MM.1S (cell line): Measurements from ENCODE around the gene SRC.
"Not testable (repeated sequence)": the region's sequence is repeated elsewhere in the genome, so short reads cannot be mapped to it uniquely, and the experiment has no call there.

Experiments used
- DNase-seq: peaks from one replicate; pipeline ENCODE4 v3.0.0-alpha.2; 2015
- H2AFZ ChIP-seq: fragments of 300-600 bp; sonication (generic); 2 replicates; pipeline ENCODE4 v1.6.0; 2016; ENCODE audit warnings: antibody characterized with exemption, low read length
- H3F3A ChIP-seq: fragments of 300-600 bp; sonication (generic); 2 replicates; pipeline ENCODE4 v1.6.1; 2016; ENCODE audit warnings: mild to moderate bottlenecking, antibody characterized with exemption, low read length, moderate library complexity, mixed read lengths; ENCODE audit not compliant: insufficient read depth
- H3K27ac ChIP-seq: fragments of 300-600 bp; sonication (generic); 2 replicates; pipeline ENCODE4 v1.5.1; 2016; ENCODE audit warnings: mild to moderate bottlenecking, low read length
- H3K27me3 ChIP-seq: fragments of 300-600 bp; sonication (generic); replicated peaks from 2 replicates; pipeline ENCODE4 v1.6.0; 2016; ENCODE audit warnings: low read length; ENCODE audit not compliant: insufficient read depth
- H3K36me3 ChIP-seq: fragments of 300-600 bp; sonication (generic); replicated peaks from 2 replicates; pipeline ENCODE4 v1.6.1; 2016; ENCODE audit warnings: mild to moderate bottlenecking, low read length, mixed read lengths; ENCODE audit not compliant: insufficient read depth
- H3K4me1 ChIP-seq: fragments of 300-600 bp; sonication (generic); 2 replicates; pipeline ENCODE4 v1.6.1; 2016; ENCODE audit warnings: low read length, mixed read lengths
- H3K4me2 ChIP-seq: fragments of 300-600 bp; sonication (generic); 2 replicates; pipeline ENCODE4 v1.6.0; 2016; ENCODE audit warnings: low read depth, low read length
- H3K4me3 ChIP-seq: fragments of 300-600 bp; sonication (generic); 2 replicates; pipeline ENCODE4 v1.5.1; 2016; ENCODE audit warnings: low read length, mixed read lengths
- H3K79me2 ChIP-seq: fragments of 300-600 bp; sonication (generic); 2 replicates; pipeline ENCODE4 v1.6.1; 2016; ENCODE audit warnings: mixed run types, low read length, mixed read lengths
- H3K9ac ChIP-seq: fragments of 300-600 bp; sonication (generic); 2 replicates; pipeline ENCODE4 v1.6.1; 2016; ENCODE audit warnings: low read length, mixed read lengths
- H3K9me2 ChIP-seq: fragments of 300-600 bp; sonication (generic); replicated peaks from 2 replicates; pipeline ENCODE4 v1.6.1; 2016; ENCODE audit warnings: mild to moderate bottlenecking, low read length, mixed read lengths; ENCODE audit not compliant: insufficient read depth
- H3K9me3 ChIP-seq: fragments of 300-600 bp; sonication (generic); replicated peaks from 2 replicates; pipeline ENCODE4 v1.6.1; 2016; ENCODE audit warnings: mild to moderate bottlenecking, low read length, mixed read lengths; ENCODE audit not compliant: insufficient read depth
- H4K20me1 ChIP-seq: fragments of 300-600 bp; sonication (generic); 2 replicates; pipeline ENCODE4 v1.6.1; 2016; ENCODE audit warnings: mild to moderate bottlenecking, low read length, moderate library complexity, mixed read lengths; ENCODE audit not compliant: insufficient read depth
- CTCF ChIP-seq: fragments of 300-600 bp; sonication (generic); IDR thresholded peaks from 2 replicates; pipeline ENCODE4 v1.5.1; 2016; ENCODE audit warnings: antibody characterized with exemption, low read length, mixed read lengths
- EZH2 ChIP-seq: fragments of 300-600 bp; sonication (generic); optimal IDR thresholded peaks from 2 replicates; pipeline ENCODE3; 2017; ENCODE audit warnings: low read depth, mild to moderate bottlenecking, antibody characterized with exemption, low read length, mixed read lengths
- EZH2phosphoT487 ChIP-seq: fragments of 300-600 bp; sonication (generic); IDR thresholded peaks from 2 replicates; pipeline ENCODE4 v1.6.1; 2018; ENCODE audit warnings: antibody characterized with exemption, low read length

Gene SRC

GRCh38 chr20:37335642-37336368 lies 10.1 kb upstream of the SRC start:
- Histone ChIP-seq H3K36me3 (no peaks in the 10 kb centered on the region), H3K27me3 (no peaks in the 10 kb centered on the region), H3K4me2 (peak overlapping the region; percentile 44), H3K9ac (no peak overlapping the region), H3K4me3 (no peak overlapping the region), H3F3A (peaks cover 14% of the 10 kb centered on the region; the same call in 1 of the 2 replicates), H3K9me3 (no peaks in the 10 kb centered on the region), H4K20me1 (no peaks in the 10 kb centered on the region), H3K9me2 (no peaks in the 10 kb centered on the region), H3K4me1 (peaks cover 15% of the 10 kb centered on the region), H3K27ac (no peak overlapping the region), H3K79me2 (no peaks in the 10 kb centered on the region), H2AFZ (peak overlapping the region; percentile 44)
- no peak for TF ChIP-seq EZH2phosphoT487
- no peak for TF ChIP-seq CTCF
- TF ChIP-seq EZH2: no peak
- DNase-seq: no peak

GRCh38 chr20:37336369-37337207 lies 9.4 kb upstream of the SRC start:
- H3K4me3 ChIP-seq: no peak overlapping the region
- peaks cover 15% of the 10 kb centered on the region for H3K4me1 ChIP-seq
- H3K4me2 ChIP-seq: peak overlapping the region; percentile 44
- H3K36me3 ChIP-seq: no peaks in the 10 kb centered on the region
- no peaks in the 10 kb centered on the region for H3K79me2 ChIP-seq
- H3K9me2 ChIP-seq: no peaks in the 10 kb centered on the region
- TF ChIP-seq EZH2phosphoT487 (no peak), CTCF (no peak), EZH2 (no peak)
- H4K20me1 ChIP-seq: no peaks in the 10 kb centered on the region
- H3F3A ChIP-seq: peaks cover 14% of the 10 kb centered on the region; the same call in 1 of the 2 replicates
- H3K27me3 ChIP-seq: no peaks in the 10 kb centered on the region
- peak; percentile 19 for DNase-seq
- H3K27ac ChIP-seq: no peak overlapping the region
- H3K9me3 ChIP-seq: no peaks in the 10 kb centered on the region
- H3K9ac ChIP-seq: peak overlapping the region; percentile 28; the same call in 1 of the 2 replicates
- H2AFZ ChIP-seq: peak overlapping the region; percentile 67

GRCh38 chr20:37337208-37337991 lies 8.5 kb upstream of the SRC start:
- Histone ChIP-seq H3F3A (peaks cover 14% of the 10 kb centered on the region; the same call in 1 of the 2 replicates), H3K27ac (no peak overlapping the region), H3K4me1 (peaks cover 15% of the 10 kb centered on the region), H3K79me2 (no peaks in the 10 kb centered on the region), H3K9me3 (no peaks in the 10 kb centered on the region), H3K9ac (no peak overlapping the region), H3K27me3 (no peaks in the 10 kb centered on the region), H3K36me3 (no peaks in the 10 kb centered on the region), H3K4me2 (no peak overlapping the region), H4K20me1 (no peaks in the 10 kb centered on the region), H3K4me3 (no peak overlapping the region), H3K9me2 (no peaks in the 10 kb centered on the region), H2AFZ (no peak overlapping the region)
- DNase-seq: no peak
- TF ChIP-seq EZH2phosphoT487 (no peak), EZH2 (no peak), CTCF (no peak)

DNA sequence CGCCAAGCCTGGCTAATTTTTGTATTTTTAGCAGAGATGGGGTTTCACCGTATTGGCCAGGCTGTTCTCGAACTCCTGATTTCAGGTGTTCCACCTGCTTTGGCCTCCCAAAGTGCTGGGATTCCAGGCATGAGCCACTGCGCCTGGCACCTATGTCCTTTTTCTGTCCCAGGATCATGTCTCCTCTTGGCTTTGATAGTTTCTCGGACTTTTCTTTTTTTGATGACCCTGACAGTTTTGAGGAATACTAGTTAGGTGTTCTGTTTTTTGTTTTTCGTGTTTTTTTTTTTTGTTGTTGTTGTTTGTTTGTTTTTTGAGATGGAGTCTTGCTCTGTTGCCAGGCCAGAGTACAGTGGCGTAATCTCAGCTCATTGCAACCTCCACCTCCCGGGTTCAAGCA lies 7.6 kb upstream of the SRC start:
- H3K4me2 ChIP-seq, H2AFZ ChIP-seq, H3K9me3 ChIP-seq, H3K79me2 ChIP-seq, DNase-seq, H4K20me1 ChIP-seq, H3K9me2 ChIP-seq, H3K36me3 ChIP-seq, H3K9ac ChIP-seq, H3K27me3 ChIP-seq, H3K4me3 ChIP-seq, H3K27ac ChIP-seq: not testable (repeated sequence)
- peaks cover 15% of the 10 kb centered on the region for H3K4me1 ChIP-seq
- peaks cover 14% of the 10 kb centered on the region; the same call in 1 of the 2 replicates for H3F3A ChIP-seq
